ENCODE data around the gene SLC35F3.

The SLC35F3 gene

DNA sequence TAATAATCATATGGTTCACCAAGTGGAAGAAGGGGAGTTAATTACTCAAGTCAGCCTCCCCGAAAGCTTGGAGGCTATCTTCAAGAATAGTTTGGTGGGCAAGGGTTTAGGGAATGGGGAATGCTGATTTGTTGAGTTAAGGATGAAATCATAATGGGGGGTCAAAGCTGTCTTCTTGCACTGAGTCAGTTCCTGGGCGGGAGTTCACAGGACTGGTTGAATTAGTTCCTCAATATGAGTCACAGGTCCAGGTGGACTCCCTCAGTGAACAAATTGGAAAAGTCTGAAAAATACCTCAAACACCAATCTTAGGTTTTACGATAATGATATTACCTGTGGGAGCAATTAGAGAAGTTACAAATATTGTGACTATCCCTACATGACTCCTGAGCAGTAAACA, 353.6 kb downstream of the SLC35F3 start:
- no peak for DNase-seq (ENCODE audit: low read depth)

DNA sequence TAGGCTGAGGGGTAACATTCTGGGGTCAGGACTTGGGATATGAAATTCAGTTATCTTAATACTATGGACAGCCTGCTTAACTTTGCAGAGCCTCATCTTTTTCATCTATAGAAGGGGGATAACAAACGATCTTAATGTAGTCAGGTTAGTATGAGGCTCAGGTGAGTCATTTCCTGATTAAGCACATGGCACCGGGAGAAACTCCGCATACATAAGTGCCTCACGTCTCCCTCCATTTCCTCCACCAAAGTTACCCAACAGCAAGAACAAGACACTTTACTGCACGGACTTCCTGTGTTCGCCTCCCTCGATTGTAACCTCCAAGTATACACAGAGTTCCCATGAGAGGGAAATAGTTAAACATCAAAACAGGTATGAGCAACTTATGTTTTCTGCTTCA, 356.1 kb downstream of the SLC35F3 start:
- DNase-seq (ENCODE audit: low read depth): no peak

DNA sequence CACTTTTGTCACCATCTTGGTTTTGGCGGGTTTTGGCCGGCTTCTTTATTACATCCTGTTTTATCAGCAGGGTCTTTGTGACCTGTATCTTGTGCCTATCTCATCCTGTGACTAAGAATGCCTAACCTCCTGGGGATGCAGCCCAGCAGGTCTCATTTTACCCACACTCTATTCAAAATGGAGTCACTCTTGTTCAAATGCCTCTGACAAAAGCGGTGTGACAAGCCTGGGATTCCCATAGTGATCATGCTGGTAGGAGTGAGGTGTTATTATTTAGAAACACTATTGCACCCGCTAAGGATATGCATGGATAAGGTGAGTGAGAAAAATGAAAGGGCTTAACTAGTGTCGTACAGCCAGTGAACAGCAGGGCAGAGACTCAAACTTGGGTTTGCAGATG, 357.1 kb downstream of the SLC35F3 start:
- DNase-seq (ENCODE audit: low read depth): no peak

- DNase-seq (ENCODE audit: low read depth): no peak
These were observed 357.7 kb downstream of the SLC35F3 start for GRCh38 chr1:234262007-234262753.

GRCh38 chr1:234262754-234263105, 358.3 kb downstream of the SLC35F3 start:
- DNase-seq (ENCODE audit: low read depth): no peak

DNA sequence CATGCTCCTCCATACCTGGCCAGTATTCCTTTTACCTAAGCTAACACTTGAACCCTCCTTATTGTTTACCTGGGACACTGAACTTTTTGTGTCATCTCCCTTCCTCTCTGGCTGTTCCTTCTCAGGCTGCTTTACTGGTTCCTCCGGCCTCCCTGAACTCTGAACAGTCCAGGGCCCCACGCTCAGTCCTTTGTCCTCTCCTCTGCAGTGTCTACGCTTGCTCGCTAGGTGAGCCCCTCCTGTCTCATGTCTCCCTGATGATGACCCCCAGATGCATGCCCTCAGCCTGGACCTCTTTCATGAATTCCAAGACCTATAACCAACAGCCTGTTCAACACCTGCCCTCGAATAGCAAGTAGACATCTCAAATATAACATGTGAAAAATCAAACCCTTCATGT, 360.4 kb downstream of the SLC35F3 start:
- DNase-seq (ENCODE audit: low read depth): no peak

GRCh38 chr1:234265321-234265720, 360.8 kb downstream of the SLC35F3 start:
- no peak for DNase-seq (ENCODE audit: low read depth)

DNA sequence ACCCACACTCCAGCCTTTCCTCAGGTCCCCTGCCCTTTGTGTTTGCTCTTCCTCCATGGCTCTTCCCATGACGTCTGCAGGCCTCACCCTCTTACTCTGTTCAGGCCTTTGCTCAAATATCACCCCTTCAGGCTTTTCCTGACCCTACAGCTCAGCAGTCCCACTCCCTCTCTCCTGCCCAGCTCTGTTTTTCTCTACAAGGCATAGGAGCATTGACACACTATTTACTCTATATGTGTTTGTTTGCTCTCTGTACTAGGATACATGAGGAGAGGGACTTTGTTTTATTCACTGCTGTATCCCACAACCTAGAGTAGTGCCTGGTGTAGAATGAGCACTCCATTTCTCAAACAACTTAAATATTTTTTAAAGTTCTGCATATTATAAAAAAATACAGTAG, 361.4 kb downstream of the SLC35F3 start:
- no peak for DNase-seq (ENCODE audit: low read depth)

DNA sequence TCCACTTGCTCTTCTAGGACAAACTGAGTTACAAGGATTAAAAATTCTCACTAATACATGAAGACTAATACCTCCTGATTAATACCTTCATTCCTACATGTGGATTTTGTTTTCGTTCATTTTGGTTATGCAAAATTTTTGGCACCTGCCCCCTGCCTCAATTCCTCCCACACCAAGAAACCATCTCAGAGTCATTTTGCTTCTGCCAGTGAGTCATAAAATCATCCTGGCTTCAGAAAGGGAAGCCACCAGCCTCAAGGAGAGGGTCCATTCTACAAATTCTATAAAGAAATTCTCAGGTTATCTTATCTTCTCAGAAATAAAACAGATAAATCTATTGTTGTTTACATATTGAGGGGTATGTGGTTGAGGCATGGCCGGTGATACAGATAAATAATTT, 365.6 kb downstream of the SLC35F3 start:
- DNase-seq (ENCODE audit: low read depth): no peak

- no peak for DNase-seq (ENCODE audit: low read depth)
These were observed 366.2 kb downstream of the SLC35F3 start for GRCh38 chr1:234270581-234271242.

DNA sequence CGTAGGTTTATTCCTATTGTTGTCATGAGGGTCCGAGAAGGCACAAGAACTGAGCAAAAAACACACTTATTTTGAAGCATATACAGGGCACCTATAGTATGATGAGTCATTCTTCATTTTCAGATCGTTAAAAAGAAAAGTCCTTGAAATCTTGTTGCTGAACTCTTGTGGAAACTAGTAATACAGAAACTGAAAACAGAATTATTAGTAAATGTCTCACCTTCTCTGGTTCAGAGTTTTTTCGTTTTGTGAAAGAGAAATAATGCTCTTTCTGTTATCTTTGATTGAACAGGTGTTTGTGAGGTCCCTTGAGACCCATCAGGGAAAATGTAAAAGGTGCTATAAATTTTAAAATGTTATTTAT, 366.7 kb downstream of the SLC35F3 start:
- DNase-seq (ENCODE audit: low read depth): no peak

DNA sequence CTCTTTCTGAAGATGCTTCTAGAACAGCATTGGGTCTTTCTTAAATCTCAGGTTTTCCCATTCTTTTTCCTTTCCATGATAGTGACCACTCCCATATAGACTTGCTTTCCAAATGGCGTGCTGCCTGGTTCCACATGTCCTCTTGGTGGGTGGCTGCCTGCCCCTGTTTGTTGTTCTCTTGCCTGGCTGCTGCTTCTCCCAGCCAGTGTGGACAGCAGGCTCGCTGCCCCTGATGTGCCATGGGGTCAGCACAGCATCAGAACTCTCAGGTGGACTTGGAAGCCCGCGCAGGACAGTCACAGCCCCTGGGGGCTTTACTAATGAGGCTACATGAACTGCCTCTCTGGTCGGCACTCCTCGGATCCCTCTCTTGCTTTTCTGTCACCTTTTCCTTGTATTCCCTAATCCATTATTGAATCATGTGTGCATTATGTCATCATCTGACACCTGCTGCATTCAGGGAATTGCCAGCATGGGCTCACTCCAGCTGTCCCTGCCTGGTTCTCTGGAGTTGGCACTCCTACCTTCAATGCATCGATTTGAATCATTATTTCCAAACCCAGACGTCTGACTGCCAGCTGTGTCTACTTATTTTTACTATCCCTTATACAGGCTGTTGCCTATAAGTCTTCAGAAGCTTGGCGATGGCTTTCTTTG, 368.3 kb downstream of the SLC35F3 start:
- no peak for DNase-seq (ENCODE audit: low read depth)

DNA sequence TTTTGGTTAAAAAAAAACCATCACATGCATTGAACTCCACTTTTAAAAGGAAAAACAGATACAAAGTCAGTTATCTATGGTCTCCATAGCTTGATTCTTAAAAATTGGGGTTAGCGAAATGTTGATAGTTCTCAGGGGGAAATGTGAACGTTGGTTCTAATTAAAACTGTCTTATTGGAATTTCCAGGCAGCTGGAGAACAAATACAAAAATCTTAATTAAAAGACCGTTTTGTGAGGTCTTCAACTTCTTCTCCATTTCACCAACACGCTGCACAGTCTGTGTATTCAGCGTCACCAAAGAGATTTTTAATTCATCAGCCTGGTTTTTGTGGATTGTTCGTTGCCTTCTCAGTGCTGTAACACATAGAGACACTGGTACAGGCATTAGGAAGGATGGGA, 369.5 kb downstream of the SLC35F3 start:
- DNase-seq (ENCODE audit: low read depth): no peak

DNA sequence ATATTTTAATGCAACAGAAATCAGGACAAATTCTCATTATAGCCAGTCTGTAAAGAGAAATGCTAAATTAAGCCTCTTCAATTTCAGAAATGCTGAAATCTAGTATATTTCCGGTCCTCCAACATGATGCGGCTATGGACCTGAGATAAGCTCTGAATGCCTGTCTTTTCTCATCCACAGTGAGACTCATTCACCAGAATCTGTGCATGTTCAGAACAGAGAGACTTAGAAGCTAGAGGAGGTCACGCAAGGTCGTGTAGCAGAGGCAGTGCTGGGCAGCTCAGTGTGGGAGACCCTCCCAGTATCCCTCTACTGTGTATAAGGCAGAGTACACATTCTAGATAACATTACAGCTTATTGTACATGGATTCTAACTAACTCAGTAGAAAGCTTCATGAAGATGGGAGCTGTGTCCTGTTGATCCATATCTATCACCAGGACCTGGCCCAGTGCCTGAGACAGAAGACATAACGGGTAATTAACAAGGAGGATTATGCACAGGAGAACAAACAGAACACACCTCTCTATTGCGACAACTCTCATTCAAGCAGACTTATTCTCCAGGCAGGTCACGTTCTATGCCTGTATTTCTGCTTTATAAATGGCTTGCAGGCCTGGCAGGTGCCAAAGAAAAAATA, 371.8 kb downstream of the SLC35F3 start:
- no peak for DNase-seq (ENCODE audit: low read depth)

GRCh38 chr1:234277161-234277868, 372.8 kb downstream of the SLC35F3 start:
- no peak for DNase-seq (ENCODE audit: low read depth)

- no peak for DNase-seq (ENCODE audit: low read depth)
These were observed 374.5 kb downstream of the SLC35F3 start for GRCh38 chr1:234279021-234279420.

- no peak for DNase-seq (ENCODE audit: low read depth)
These were observed 376.0 kb downstream of the SLC35F3 start for GRCh38 chr1:234280500-234280899.

DNA sequence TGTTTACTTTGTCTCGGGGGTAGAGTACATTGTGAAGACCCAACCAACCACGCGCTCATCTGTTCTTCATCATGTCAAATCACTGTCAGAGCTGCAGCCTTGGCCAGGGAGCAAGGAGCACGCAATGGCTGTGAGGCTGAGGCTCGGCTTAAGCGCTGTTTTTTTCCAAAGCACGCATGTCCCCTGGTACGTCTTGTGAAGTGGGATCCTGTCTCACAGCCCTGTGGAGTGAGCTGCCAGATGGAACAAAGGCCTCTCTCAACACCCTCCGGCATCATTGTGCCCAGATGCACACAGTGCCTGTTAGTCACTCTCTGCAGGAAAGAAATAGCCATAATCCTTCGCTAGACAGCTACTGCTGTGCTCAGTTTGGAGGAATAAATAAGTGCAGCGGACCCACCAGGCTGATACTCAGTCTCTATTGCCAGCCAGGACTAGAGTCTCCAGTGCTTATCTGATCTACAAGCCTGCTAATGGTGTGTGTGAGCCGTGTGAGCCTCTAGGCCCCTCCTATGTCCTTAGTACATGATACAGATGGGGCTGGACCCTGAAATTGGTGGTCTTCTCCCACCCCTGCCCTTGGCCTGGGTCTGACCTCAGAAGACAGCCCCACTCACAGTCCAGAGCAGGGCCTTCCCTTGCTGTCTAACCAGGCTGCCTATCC, 377.5 kb downstream of the SLC35F3 start:
- DNase-seq (ENCODE audit: low read depth): no peak

GRCh38 chr1:234286206-234286605, 381.7 kb downstream of the SLC35F3 start:
- DNase-seq (ENCODE audit: low read depth): no peak

- no peak for DNase-seq (ENCODE audit: low read depth)
These were observed 384.5 kb downstream of the SLC35F3 start for GRCh38 chr1:234288946-234289345.

DNA sequence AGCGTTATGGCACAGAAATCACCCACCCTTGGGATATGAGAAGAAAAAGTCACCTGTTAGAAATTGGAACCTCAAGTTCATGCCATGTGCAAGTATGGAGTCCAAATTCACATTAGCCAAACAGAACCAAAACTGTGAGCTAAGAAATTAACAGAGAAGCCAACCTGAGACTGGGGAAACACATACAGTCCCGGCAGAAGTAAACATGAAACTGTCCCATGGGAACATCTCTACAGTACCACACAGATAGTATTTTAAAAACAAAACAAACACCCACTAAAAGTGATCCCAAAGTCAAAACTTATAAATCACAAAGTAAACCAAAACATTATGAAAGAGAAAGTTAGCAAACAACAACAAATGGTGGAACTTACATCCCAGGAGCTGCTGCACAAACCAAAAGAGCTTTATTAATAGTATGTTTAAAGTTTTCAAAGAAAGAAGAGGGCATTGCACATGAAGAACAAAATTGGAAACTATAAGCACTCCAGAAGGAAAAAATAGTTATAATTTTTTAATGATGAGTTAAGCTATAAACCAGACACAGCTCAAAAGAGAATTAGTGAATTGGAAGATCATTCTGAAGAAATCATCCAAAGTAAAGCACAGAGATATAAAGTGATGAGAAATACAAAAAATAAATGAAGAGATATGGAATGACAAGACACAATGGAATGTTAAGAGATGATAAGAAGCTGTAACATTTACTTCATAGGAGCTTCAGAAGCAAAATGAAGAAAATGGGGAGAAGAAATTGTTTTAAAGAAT, 385.2 kb downstream of the SLC35F3 start:
- DNase-seq (ENCODE audit: low read depth): no peak
